ENCODE measurements around the gene TGFBR2.

The TGFBR2 gene

DNA sequence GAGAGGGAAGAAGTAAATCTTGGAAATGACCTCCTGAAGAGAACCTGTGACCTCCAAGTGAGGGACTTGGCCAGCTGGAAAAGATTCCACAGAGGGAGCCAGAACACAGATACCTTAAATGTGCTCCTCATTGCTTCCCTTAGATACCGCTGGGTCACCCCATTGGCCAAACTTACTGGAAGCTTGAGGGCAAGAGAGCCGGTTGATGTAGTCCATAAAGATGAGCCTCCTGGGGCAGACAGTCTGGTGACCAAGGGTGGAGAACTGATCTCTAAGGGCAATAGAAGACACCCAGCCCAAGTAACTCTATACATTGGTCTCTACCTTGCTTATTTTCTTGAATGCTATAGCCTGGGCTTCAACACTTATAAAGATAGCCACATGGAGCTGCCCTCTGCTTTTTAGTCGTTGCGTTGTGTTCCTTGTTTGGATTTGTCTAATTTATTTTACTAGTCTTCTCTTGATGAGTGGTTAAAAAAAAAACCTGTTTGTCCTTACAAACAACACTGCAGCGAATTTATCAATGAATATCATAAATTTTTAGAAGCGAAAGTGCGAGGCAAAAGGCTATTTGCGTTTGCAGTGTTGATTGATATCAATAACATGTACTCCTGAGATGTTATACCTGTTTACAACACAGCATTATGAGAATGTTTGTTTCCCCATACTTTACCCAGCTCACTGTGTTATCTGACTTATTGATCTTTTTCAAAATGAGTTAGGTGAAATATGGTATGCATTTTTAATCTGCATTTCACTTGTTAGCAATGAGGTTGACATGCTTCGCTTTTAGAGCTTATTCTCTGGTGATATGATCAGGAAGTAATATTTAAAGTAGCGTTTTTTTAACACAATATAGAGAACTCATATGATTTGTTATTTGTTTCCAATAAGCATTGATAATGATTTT lies 31.2 kb downstream of the TGFBR2 start:
- no peak for DNase-seq (ENCODE audit: low read depth, low spot score)

- no peak for DNase-seq (ENCODE audit: low read depth, low spot score)
These were observed 32.4 kb downstream of the TGFBR2 start for GRCh38 chr3:30638685-30639412.

GRCh38 chr3:30639937-30640336 lies 33.5 kb downstream of the TGFBR2 start:
- no peak for DNase-seq (ENCODE audit: low read depth, low spot score)

DNA sequence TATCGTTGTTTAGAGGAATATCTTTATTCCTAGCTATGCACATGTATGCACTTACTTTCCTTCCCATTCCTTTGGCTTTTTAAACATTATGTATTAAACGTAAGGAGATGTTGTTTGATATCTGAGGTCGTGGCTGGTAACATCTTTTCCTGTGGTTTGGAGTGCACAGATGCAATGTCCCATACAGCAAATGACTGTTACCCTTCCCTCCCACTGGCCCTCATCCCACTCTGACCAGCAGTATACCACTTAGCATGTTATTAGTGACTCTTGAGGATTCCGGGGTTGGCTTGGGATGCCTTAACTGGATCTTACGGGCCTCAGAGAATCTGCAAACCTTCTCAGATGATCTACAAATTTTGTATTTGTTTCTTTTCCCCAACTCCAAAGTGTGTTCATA lies 34.5 kb downstream of the TGFBR2 start:
- DNase-seq (ENCODE audit: low read depth, low spot score) = no peak

GRCh38 chr3:30641416-30642251 lies 35.2 kb downstream of the TGFBR2 start:
- DNase-seq (ENCODE audit: low read depth, low spot score) = no peak

GRCh38 chr3:30642849-30643361 lies 36.5 kb downstream of the TGFBR2 start:
- DNase-seq (ENCODE audit: low read depth, low spot score) = no peak

- no peak for DNase-seq (ENCODE audit: low read depth, low spot score)
These were observed 37.5 kb downstream of the TGFBR2 start for GRCh38 chr3:30643763-30644462.

DNA sequence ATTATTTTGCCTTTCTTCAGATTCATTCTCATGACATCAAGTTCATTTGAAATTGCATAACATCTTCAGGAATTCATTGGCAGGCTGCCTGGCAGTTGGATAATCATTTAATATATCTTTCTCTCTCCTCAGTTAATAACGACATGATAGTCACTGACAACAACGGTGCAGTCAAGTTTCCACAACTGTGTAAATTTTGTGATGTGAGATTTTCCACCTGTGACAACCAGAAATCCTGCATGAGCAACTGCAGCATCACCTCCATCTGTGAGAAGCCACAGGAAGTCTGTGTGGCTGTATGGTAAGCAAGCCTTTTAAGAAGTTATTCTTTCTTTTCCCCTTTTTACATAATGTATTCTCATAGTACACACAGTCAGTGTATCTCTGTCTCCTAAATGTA lies 38.2 kb downstream of the TGFBR2 start:
- DNase-seq (ENCODE audit: low read depth, low spot score) = no peak

DNA sequence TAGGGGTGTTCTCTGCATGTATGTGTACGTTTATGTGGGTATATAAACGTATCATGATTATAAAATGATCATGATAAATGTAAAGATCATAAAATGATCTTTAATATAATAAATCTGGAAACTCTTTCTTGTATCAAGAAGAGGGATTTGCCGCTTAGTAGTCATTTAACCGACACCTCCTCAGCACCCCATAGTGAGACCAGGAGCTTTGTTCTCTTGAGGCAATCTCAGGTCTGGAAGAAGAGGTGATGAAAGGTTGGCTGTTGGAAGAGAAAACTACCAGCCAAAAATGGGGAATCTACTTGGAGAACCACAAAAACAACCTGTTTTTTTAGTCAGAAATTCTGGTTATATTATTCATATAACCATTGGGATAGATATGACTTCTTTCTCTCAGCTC lies 38.7 kb downstream of the TGFBR2 start:
- no peak for DNase-seq (ENCODE audit: low read depth, low spot score)

- DNase-seq (ENCODE audit: low read depth, low spot score) = no peak
These were observed 39.9 kb downstream of the TGFBR2 start for GRCh38 chr3:30646181-30646876.

- DNase-seq (ENCODE audit: low read depth, low spot score) = no peak
These were observed 40.8 kb downstream of the TGFBR2 start for GRCh38 chr3:30646961-30647752.

- no peak for DNase-seq (ENCODE audit: low read depth, low spot score)
These were observed 42.4 kb downstream of the TGFBR2 start for GRCh38 chr3:30648670-30649357.

- no peak for DNase-seq (ENCODE audit: low read depth, low spot score)
These were observed 43.3 kb downstream of the TGFBR2 start for GRCh38 chr3:30649572-30650318.

- no peak for DNase-seq (ENCODE audit: low read depth, low spot score)
These were observed 44.1 kb downstream of the TGFBR2 start for GRCh38 chr3:30650348-30650995.

- DNase-seq (ENCODE audit: low read depth, low spot score) = no peak
These were observed 47.9 kb downstream of the TGFBR2 start for GRCh38 chr3:30654269-30654668.

DNA sequence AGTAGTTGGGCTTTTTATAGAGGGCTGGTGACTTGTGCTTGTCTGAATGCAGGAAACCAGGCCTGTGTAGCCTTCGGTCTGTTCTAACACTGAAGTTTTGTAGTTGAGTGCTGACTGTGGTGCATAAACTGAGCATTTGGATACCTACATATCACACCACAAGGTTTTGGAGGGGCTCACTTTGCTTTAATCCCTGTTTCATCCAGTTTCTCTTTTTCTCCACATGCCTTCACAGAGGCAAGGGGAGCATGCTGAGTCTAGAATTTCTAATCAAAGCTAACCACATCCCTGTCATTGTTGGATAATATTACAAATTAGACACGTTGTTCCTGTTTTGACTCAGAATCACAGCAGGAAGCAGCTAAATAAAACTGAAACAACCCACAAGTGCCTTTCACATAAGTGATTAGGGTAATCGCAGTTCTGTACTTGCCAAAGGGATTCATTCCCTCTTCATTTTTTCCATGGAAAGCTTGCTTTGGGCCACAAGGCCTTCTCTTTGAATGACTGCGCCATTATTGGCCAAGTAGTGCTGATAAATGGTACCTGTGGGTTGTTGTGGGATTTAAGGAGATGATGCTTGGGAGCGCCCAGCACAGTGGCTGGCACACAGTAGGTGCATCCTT lies 48.9 kb downstream of the TGFBR2 start:
- no peak for DNase-seq (ENCODE audit: low read depth, low spot score)

DNA sequence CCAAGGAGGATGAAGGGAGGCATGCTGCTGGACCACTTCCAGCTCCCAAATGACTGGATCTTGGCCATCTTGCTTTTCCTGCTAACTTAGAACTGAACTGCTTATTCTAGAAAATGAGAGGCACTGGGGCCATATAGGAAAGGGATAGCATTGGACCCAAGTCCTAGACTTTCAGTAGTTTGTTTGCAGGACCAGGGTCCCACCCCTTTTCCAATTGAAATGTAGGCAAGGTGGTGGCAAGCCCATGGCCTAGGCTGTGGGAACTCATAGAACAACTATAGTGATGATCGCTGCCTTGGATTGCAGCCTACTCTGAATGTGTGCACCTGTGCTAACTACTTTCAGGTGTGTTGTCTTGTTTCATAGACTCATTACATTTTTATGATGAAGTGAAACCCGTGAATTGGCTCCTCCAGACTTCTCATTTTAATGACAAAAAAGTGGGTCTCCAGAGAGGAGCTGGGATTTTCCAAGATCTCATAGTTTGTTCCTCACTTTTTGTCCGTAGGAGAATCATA lies 50.3 kb downstream of the TGFBR2 start:
- no peak for DNase-seq (ENCODE audit: low read depth, low spot score)
